Erythroblast (primary cell): ENCODE data around the gene GATA1.
A peak's percentile ranks its signal among the peaks of the same experiment; 100 is the strongest.

Source experiments
- DNase-seq, 2 experiments: peaks; one replicate each; lab custom pipeline; 2025; lab: John Stamatoyannopoulos, UW
- GATA1 ChIP-seq: IDR thresholded peaks from 2 replicates; pipeline ENCODE4 v1.6.1; 2011; ENCODE audit warnings: low read depth, mild to moderate bottlenecking, control low read depth, low read length, moderate library complexity
- POLR2A ChIP-seq: IDR thresholded peaks from 2 replicates; pipeline ENCODE4 v1.6.1; 2011; ENCODE audit warnings: mild to moderate bottlenecking, low read length

GATA1 gene

DNA sequence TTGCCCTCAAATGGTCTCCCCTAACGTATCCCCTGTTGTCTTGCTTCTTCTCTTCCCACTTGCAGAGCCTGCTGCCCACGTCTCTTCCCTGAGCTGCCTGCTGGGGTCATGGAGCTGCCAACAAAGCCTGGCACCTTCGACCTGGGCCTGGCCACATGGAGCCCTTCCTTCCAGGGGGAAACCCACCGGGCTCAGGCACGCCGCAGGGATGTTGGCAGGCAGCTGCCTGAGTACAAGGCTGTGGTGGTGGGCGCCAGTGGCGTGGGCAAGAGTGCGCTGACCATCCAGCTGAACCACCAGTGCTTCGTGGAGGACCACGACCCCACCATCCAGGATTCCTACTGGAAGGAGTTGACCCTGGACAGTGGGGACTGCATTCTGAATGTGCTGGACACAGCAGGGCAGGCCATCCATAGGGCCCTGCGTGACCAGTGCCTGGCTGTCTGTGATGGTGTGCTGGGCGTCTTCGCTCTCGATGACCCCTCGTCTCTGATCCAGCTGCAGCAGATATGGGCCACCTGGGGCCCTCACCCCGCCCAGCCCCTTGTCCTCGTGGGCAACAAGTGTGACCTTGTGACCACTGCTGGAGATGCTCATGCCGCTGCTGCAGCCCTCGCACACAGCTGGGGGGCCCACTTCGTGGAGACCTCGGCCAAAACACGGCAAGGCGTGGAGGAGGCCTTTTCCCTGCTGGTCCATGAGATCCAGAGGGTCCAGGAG is 42.8 kb downstream of the GATA1 start:
- TF ChIP-seq GATA1 (no peak), POLR2A (no peak)
- DNase-seq, result no peak

DNA sequence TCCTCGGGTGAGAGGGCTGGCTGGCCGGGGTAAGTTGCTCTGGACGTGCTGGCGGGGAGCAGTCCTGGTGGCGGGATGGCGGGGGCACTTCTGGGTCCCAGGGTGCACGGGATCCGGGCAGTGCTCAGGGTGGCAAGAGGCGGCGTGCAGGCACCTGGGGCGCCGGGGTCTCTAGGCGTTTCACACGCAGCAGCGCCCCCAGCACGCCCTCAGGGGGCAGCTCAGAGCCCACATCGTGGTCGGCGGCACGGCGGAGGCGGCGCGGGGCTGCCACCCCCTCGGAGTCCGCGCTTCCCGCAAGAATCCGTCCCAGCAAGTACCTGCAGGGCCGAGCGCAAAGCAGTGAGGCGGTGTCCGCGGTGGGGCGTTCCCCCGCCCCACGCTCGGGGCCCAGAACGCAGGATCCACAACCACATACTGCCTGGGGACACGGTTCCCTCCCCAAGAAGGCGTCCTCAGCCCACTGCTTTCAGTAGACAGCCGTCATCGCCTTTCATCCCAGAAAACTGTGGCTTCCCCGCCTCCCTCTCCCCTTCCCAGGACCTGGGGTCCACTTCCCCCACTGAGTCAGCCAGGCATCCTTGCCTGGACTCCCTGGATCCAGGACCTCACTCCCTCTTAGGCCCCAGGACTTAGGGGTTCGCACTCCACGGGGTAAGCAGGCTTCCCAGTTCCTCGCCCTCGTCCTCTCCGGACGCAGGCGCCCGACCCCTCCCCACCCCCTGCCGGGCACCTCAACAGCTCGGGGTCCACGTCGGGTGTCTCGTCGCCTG is 44.9 kb downstream of the GATA1 start:
- no peak for TF ChIP-seq GATA1
- no peak for TF ChIP-seq POLR2A
- no peak for DNase-seq

DNA sequence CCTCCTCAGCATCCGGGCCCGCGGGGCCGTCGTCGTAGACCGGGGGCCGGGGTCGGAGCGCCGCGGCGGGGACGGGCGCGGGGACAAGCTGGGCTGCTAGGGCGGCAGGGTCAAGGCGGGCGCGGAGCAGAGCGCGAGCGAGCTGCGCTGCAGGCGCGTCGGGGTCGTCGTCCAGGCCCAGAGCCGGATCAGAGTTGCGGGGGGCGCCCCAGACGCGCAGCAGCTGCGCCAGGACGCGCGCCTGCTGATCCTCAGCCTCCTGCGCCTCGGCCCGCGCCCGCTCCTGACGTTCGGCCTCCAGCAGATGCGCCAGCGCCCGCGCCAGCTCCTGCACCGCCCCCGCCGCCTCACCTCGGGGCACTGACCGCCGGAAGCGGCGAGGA is 45.5 kb downstream of the GATA1 start:
- TF ChIP-seq POLR2A (no peak), GATA1 (no peak)
- DNase-seq, result no peak

DNA sequence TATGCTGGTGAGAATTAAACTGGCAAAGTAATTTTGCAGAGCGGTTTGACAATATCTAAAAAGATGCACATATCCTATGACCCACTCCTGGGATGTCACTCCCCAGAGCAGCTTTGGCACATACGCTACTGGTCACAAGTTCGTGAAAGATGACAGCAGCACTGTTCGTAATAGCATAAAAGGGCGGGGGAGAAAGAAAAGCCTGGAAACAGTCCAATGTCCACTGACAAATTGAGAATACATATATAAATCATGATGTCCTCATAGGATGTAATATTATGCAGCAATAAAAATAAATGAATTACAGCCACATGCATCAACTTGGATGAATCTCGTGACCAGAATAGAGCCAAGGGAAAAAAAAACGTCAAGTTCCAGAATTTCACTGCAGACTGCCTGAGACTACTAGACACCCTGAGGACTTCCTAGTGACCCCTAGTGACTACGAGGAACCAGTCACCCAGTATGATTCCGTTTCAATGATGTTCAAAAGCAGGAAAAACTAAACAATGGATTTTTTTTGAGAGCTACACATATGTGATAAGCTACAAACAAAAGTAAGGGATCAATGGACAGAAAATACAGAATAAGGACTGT is 47.2 kb downstream of the GATA1 start:
- no peak for DNase-seq
- TF ChIP-seq POLR2A, result no peak
- TF ChIP-seq GATA1, result no peak

DNA sequence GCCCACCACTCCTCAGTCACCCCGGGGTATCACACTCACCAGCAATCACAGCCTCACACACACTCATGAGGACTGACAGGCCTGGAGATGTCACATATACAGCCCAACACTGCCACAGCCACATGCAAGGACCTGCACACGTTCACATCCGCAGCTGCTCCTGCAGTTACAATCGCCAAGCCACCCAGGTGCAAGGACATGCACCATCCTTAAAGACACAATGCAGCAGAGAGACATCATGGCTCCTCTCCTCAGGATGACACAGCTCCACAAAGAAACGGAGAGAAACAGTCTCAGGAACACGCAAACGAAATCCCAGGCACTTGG is 48.0 kb downstream of the GATA1 start:
- TF ChIP-seq POLR2A (no peak), GATA1 (no peak)
- DNase-seq, result no peak

DNA sequence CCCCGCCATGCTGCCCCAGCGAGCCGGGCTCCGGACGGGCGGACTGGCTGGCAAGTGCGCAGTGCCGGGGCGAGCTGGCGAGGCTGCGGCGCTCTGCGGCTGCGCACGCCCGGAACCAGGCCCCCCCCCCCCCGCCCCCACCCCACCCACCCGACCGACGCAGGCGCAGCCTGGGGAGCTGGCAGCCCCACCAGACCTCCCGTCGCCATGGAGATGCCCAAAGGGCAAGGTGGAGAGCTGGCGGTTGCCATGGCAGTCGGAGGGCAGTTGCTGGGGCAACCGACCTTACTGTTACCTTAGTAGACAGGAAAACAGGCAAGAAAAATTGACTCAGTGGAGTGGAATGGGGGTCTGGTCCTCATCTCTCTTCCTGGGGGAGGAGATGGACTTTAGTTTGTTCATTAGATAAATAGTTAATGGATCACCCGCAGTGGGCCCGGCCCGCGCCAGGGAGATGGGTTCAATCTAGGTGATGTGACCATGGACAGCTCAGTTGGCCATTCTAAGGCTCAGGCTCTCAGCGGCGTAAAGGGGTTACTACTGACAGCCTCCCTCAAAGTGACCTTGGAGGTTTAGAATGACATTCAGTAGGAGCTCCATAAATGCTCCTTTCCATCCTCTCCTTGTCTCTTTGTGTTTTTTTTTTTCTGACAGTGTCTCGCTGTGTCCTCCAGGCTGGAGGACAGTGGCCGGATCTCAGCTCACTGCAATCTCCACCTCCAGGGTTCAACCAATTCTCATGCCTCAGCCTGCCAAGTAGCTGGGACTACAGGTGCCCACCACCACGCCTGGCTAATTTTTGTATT is 49.3 kb downstream of the GATA1 start, which contains the start of gene PCSK1N:
PCSK1N (minus strand) TSS at position 87 of the 806 bp plus-strand sequence; CDS start at position 9, 78 bp downstream.
- TF ChIP-seq POLR2A (no peak), GATA1 (no peak)
- no peak for DNase-seq

DNA sequence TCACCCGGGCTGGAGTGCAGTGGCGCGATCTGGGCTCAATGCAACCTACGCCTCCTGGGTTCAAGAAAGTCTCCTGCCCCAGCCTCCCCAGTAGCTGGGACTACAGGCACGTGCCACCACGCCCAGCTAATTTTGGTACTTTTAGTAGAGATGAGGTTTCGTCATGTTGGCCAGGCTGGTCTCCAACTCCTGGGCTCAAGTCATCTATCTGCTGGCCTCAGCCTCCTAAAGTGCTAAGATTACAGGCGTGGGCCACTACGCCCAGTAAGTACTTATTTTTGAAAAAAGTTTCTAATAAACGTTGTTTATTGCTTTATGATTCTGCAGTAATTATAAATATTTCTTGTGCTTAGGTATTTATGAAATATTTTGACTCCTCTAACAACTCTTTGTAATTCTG is 53.3 kb downstream of the GATA1 start:
- no peak for TF ChIP-seq GATA1
- TF ChIP-seq POLR2A, result no peak
- peak in 1 of 2 experiments; percentile 6 for DNase-seq
